HG02938 (cell line): ENCODE results near the gene HOXD10.

Source experiments
- ATAC-seq: cut with Tn5 transposase; IDR thresholded peaks from one replicate; pipeline ENCODE4 v1.9.1; 2021; ENCODE audit warnings: mild to moderate bottlenecking, moderate library complexity; ENCODE audit not compliant: unreplicated experiment

HOXD10 gene

DNA sequence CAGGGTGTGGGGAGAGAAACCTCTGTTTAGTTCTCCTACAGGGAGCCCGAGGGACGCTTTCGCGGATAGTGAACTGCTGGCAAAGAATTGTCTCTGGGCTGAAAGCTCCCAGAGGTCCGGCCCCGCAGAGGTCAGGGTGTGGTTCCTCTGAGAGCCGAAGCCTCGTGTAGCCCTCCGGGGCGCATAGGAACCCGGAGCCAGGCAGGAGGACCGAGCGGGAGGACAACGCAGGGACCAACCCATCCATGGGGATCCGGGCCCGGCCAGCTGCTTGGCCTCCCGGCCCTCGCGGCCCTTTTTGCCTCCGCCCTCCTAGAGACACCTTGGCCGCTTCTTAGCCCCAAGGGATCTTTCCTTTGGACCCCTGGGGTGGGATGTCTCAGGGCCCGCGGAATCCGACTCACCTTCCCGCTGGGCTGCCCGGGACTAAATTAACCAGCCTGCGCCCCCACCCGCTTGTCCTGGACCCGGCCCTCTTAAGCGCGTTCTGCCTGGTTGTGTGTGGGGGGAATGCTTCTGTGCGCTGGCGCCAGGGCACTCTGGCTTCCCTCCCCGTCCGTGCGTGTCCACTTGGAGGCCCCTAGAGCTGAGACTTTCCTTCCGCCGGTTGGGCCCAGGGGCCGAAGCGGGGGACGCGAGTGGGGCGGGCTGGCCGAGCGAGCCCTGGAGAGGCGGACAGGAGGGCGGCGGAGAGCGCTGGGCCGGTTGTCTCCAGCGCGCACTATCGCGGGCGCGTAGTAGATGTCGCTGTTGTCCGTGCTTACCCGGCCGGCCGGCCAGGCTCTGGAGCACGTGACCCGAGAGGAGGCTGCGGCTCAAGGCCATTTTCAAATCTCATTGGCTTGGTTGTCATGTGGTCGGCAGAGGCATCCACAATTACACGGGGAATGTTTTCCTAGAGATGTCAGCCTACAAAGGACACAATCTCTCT is at the start of gene HOXD10:
HOXD10 (plus strand) TSS at position 896 of the 931 bp plus-strand sequence. CDS start 56 bp downstream, outside the sequence.
- no peak for ATAC-seq

- ATAC-seq = no peak
Measured at GRCh38 chr2:176067589-176068418, 48.8 kb upstream of the HOXD10 start.

GRCh38 chr2:176068419-176068832 is 48.2 kb upstream of the HOXD10 start:
- ATAC-seq = no peak

DNA sequence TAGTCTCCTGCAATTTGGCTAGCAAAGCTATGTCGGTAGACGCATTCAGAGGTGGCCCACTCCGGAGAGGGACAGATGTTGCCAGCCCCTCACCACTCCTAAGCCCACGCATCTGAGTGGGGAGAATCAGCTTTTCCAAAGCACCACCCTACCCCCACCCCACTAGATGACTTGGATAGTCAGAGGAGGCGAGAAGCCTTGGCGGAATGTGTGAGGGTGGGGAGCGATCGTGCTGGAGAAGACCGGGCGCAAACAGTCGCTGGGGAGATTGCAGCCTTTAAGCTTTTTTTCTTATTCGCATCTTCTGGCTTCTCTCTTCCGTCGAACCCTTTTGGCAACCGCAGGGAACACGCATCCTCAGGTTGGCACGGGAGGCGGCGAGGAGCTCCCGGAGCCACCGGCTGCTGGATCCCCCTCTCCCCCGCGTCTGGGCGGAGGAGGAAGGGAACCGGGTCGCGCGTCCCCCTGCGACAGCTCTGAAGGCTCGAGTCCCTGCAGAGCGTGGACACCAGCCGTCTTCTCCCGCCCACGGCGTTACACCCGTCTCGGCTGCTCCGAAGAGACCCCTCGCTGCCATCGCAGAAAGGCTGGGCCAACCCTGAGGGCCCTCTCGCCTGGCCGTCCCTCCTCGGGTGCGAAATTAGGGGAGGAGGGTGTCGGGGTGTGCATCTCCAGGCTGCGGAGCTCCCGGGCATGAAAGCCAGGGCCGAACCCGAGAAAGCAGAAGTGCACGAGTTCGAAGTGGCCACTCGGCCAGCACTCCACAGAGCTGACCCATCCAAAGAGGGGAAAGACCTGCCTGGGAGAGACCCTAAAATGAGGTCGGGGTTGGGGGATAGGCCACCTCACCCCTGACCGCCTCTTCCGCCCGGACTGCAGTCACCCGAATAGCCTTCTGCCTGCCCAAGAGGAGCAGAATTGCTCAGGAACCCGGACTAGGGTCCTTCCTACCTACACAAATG is 45.0 kb upstream of the HOXD10 start:
- ATAC-seq = no peak

- ATAC-seq = no peak
Measured at GRCh38 chr2:176072292-176072669, 44.3 kb upstream of the HOXD10 start.

DNA sequence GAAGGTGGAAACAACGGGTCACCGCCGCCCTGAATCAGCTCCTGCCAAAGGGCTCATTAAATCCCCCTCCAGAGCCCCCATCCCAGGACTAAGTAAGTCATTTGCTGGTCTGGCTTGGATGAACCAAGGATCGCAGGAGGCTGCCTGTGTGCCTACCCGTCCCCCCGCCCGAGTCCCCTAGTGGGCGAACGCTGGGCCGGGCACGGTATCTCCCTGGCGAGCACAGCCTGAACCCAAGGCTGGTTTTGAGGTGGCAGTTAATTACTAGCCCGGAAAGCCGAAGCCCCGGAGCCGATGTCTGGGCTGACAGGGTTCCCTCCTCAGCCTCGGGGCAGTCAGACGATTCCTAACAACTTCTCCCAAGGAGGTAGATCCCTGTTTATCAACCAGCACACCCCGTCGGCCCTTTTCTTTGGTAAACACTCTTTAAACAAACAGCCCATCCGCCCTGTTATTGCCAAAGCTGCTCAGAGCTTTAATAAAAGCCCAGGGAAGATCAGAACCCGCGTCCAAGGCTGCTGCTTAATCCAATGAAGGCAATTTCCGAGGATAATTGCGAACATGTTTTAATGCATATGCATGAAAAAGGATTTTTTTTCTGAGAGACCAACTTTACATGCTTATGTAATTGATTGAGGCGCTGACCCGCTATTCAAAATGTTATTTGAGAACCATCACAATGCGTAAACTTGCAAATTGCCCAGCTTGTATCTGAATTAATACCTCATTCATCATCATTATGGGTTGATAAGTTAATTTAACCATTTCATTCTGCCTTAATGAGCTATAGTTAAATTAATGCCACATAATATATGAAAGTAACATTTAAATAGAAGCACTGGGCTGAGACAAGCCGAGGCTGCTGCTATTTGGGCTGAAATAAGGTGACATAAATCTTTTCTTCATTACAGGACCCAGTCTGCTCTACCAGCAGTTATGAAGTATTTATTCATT is 43.4 kb upstream of the HOXD10 start:
- no peak for ATAC-seq

GRCh38 chr2:176074919-176075425 is 41.6 kb upstream of the HOXD10 start:
- ATAC-seq = no peak

DNA sequence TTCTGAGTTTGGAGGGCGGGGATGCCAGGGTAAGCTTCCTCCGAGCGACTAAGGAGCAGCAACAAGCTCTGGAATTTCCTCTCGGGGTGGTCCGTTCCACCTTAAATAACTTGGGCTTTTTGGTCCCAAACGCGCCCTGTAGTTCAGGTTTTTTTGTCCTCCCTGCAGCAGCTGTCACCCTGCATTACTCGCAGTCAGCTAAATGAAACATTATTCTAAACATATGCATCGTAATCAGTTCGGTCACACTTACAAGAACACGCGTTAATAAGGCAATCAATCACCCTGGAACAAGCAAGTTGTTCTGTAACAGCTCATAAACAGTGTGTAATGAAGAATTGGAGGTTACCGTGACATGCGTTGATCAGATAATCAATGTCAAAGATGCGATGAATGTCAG is 41.1 kb upstream of the HOXD10 start:
- ATAC-seq = no peak

DNA sequence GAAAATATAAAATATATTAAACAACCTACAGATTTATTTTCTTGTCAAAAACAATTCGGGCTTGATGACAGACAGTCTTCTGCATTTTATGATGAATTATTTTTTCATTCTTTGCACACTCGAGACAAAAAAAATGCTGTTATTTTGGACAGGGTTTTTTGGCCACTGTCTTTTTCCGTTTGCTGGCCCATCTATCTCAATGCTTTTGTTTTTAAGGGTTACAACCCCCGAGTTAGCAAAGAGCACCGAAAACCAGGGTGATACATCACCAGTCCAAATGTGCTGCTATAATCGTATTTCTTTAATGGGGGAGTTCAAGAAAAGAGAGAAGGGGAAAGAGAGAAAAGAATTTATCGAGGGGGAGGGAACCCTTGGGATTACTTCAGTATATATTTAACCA is 40.5 kb upstream of the HOXD10 start:
- ATAC-seq = no peak

DNA sequence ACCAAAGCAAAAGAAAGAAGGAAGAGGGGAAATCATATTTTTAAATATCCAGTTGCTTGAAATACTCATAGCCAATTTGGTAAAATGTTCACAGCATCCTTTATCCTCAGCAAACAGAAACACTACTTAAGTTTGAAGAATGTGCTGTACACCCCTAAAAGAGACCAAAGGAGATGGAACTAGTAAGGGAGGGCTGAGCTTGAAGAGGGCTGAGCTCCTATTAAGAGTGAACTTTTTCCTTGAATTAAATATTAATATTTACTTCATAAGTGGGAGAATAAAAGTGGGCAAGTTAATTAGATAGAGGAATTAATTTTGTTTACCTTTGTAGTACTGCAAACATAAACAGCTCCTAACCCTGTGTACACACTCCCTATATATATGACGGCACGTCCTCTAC is 39.8 kb upstream of the HOXD10 start:
- ATAC-seq = no peak

DNA sequence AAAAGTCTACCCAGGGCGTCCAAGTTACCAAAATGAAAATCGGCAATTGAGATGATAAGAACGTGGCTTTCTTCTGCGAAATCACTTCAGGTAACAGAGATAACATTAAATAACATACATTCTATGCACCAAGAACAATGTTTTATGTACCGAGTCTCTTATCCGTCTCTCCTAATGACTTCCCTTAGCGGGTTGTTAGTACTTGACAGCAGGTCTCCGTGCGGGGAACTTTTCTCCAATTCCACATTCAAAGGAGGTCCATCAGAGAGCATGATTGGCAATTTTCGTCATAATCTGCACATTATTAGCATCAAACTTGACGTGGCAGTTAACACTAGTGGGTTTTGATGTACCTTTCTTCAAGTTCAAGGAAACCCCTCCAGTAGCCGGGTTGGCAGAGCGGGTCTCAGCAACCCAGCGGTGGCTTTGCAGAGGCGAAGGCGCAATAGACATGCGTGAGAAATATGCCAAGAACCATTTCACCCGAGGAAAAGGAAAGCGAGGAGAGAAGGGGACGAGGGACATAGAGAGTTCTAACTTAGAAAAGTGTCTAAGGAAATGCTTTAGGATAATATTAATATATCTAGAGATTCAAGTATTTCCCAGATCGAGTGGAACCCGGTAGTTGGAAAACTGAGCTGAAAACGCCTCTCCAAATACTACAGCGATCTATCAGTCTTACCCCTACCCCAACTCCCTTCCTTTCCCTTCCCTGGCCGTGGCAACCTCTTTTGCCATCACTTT is 37.9 kb upstream of the HOXD10 start:
- no peak for ATAC-seq

- no peak for ATAC-seq
Measured at GRCh38 chr2:176079285-176079830, 37.2 kb upstream of the HOXD10 start.

- no peak for ATAC-seq
Measured at GRCh38 chr2:176079831-176080539, 36.6 kb upstream of the HOXD10 start.

DNA sequence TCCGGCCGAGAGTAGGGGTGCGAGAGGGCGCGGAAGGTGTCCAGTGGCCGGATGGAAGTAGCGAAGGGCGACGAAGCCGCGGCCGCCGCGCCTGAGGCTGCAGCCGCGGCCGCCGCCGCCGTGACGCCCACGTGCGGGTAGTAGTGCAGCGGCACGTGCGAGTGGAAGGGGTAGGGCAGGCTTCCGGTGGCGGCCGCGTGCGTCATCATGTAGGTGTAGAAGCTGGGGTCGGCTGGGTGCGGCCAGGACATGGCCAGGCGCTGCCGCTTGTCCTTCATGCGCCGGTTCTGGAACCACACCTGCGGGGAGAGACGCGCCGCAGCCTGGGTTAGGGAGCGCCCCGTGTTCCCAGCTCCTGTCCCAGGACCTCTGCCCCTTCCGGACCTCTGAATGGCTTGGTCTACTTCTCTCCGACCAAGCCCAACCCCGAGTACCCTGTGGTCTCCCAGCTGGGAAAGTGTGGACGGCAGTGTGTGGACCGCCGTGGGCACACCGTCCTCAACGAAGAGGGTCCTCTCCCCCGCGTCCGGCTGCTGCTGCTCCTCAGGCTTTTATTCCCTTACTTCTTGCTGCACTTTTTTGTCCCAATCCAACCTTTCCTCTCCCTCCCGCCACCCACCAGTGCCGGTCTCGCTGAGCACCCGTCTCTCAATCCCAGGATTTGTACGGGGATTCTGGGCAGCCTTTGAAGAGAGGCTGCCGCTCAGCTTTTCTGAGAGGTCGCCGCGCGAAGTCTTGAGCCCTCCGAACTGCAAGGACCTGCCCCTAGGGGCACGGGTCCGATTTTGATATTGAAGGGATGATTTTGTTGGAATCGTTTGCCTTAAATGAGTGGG is 35.8 kb upstream of the HOXD10 start:
- ATAC-seq = no peak

GRCh38 chr2:176081376-176081836 is 35.2 kb upstream of the HOXD10 start:
- no peak for ATAC-seq

DNA sequence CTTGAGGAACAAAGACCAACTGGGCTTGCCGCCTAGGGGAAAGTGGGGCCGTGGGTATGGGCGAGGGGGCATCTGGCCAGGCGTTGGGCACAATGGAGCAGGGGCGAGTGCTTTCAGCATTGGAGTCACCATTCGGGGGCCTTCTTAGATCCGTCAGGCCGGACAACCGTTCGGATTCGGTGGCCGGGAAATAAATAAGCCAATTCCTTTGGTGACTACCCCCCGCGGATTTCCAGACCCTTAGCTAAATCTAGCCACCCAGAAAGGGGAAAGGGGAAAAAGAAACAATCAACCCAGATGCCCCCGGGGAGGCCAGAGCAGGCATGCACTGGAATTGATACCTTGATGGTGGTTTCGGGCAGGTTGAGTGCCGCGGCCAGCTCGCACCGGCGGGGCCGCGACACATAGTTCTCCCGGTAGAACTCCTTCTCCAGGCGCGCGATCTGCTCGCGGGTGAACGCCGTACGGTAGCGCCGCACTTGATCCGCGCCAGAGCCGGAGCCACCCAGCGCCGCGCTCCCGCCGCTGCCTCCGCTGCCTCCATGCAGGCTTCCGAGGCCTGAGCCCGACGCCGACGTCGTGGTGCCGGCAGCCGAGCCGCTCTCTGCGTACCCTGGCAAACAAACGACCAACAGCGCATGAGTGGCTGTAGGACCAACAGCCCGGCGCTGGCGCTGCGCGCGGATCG is 34.6 kb upstream of the HOXD10 start:
- ATAC-seq = no peak
